Measurements from ENCODE around the gene DDX4. TPM values are rescaled to one million over a fixed set of nuclear protein-coding genes. Genes with fewer than 3 reads are reported as not detected.
"Not testable (repeated sequence)": the region's sequence is repeated elsewhere in the genome, so short reads cannot be mapped to it uniquely, and the experiment has no call there.

The DDX4 gene
- total RNA-seq, 1 donor from 2014 or later, result not detected

DNA sequence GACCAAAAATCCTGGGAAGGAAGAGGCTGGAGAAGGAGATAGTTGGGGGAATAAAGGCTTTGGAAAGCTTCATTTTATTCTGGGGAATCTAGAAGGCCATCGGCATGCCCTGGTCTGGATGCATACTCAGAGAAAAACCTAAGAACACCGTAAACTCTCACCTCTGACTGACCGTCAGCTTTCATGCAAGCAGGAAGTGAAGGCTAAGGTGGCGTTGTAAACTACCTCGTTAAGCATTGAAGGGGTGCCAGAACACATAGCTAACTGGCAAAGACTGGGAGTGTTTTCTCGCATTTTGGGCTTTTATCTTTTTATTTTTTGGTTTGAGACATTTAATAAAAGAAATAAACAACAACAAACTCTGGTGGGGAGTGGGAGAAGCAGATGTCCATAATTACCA, 23.1 kb upstream of the DDX4 start:
- DNase-seq (ENCODE audit: low spot score in 2 of 2, unreplicated experiment in 2 of 2), result no peak
- TF ChIP-seq, protein P1, sequence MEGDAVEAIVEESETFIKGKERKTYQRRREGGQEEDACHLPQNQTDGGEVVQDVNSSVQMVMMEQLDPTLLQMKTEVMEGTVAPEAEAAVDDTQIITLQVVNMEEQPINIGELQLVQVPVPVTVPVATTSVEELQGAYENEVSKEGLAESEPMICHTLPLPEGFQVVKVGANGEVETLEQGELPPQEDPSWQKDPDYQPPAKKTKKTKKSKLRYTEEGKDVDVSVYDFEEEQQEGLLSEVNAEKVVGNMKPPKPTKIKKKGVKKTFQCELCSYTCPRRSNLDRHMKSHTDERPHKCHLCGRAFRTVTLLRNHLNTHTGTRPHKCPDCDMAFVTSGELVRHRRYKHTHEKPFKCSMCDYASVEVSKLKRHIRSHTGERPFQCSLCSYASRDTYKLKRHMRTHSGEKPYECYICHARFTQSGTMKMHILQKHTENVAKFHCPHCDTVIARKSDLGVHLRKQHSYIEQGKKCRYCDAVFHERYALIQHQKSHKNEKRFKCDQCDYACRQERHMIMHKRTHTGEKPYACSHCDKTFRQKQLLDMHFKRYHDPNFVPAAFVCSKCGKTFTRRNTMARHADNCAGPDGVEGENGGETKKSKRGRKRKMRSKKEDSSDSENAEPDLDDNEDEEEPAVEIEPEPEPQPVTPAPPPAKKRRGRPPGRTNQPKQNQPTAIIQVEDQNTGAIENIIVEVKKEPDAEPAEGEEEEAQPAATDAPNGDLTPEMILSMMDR (IDR thresholded peaks at IDR 0.05; ENCODE audit: unreplicated experiment), result no peak
- Mint-ChIP-seq H3K27me3 (ENCODE audit: low read depth) (no peaks in the 10 kb centered on the region), H3K36me3 (peaks cover 29% of the 10 kb centered on the region), H3K27ac (peak overlapping the region; percentile 96), H3K4me1 (peaks cover 27% of the 10 kb centered on the region), H3K9me3 (peaks cover 40% of the 10 kb centered on the region), H3K4me3 (no peak overlapping the region)

DNA sequence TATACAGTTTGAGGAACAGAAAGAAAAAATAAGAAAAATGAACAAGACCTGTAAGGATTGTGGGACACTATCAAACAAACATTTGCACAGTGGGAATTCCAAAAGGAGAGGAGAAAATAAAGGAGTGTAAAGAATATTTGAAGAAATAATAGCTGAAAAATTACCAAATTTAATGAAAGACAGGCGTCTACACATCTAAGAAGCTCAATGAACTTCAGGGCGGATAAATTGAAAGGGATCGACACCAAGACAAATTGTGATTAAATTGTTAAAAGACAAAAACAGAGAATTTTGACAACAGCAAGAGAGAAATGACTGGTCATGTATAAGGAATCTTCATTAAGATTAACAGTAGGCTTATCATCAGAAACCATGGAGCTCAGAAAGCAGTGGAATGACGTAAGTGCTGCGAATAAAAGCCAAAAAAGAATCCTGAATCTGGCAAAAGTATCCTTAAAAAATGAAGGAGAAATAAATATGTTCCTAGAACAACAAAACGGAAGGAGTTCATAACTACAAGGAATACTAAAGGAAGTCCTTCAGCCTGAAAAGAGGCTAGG, 22.3 kb upstream of the DDX4 start:
- Mint-ChIP-seq H3K4me3 (no peak overlapping the region), H3K27me3 (ENCODE audit: low read depth) (no peaks in the 10 kb centered on the region), H3K4me1 (peaks cover 27% of the 10 kb centered on the region), H3K9me3 (peaks cover 40% of the 10 kb centered on the region), H3K27ac (no peak overlapping the region), H3K36me3 (peaks cover 29% of the 10 kb centered on the region)
- TF ChIP-seq, protein P1 (IDR thresholded peaks at IDR 0.05; ENCODE audit: unreplicated experiment), result no peak
- DNase-seq (ENCODE audit: low spot score in 2 of 2, unreplicated experiment in 2 of 2), result no peak

DNA sequence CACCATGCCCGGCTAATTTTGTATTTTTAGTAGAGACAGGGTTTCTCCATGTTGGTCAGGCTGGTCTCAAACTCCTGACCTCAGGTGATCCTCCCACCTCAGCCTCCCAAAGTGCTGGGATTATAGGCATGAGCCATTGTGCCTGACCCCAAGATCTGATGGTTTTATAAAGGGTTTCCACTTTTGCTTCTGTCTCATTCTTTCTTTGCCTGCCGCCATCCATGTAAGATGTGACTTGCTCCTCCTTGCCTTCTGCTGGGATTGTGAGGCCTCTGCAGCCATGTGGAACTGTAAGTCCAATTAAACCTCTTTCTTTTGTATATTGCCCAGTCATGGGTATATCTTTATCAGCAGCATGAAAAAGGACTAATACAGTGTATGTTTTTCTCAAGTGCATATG, 18.8 kb upstream of the DDX4 start:
- peaks cover 40% of the 10 kb centered on the region for H3K9me3 Mint-ChIP-seq
- peaks cover 29% of the 10 kb centered on the region for H3K36me3 Mint-ChIP-seq
- not testable (repeated sequence) for H3K4me1 Mint-ChIP-seq; DNase-seq (ENCODE audit: low spot score in 2 of 2, unreplicated experiment in 2 of 2); H3K4me3 Mint-ChIP-seq; H3K27me3 Mint-ChIP-seq (ENCODE audit: low read depth); H3K27ac Mint-ChIP-seq

DNA sequence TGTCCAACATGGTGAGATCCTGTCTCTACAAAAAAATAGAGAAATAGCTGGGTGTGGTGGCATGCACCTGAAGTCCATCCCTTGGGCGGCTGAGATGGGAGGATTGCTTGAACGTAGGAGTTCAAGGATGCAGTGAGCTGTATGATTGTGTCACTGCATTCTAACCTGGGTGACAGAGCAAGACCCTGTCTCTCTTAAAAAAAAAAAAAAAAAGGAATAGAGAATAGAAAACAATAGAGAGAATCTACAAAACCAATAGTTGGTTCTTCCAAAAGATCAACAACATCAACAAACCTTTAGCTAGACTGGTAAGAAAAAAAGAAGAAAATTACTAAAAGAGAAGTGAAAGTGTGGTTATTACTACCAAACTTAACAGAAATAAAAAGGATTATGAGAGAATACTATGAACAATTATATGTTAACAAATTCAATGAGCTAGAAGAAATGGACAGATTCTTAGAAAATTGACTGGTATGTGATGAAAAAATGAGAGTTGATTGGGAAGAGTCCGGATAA, 17.6 kb upstream of the DDX4 start:
- Mint-ChIP-seq H3K9me3 (peaks cover 31% of the 10 kb centered on the region), H3K36me3 (peaks cover 22% of the 10 kb centered on the region), H3K27ac (no peak overlapping the region), H3K4me1 (no peaks in the 10 kb centered on the region), H3K27me3 (ENCODE audit: low read depth) (no peaks in the 10 kb centered on the region), H3K4me3 (no peak overlapping the region)
- TF ChIP-seq, protein P1 (IDR thresholded peaks at IDR 0.05; ENCODE audit: unreplicated experiment), result no peak
- no peak for DNase-seq (ENCODE audit: low spot score in 2 of 2, unreplicated experiment in 2 of 2)

DNA sequence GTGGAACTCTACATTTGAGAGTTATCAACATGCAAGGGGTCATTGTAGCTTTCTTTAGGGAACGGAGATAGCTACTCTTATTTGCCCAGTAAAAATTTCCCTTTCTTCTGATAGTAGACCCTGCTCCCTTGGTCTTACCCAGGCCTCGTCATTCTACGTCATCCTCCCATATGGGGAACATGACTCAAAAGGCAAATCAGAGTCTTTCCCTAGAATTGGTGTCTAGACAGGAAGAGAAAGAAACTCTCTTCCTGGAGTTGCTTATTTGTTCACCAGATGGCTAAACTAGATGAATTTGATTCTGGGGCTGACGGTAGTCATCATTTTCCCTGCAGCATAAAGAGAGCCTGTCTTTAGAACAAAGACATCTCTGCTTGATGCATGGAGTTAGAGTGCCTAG, 13.6 kb upstream of the DDX4 start:
- H3K4me3 Mint-ChIP-seq, result no peak overlapping the region
- no peak overlapping the region for H3K27ac Mint-ChIP-seq
- TF ChIP-seq, protein P1 (IDR thresholded peaks at IDR 0.05; ENCODE audit: unreplicated experiment), result no peak
- H3K9me3 Mint-ChIP-seq, result peaks cover 2% of the 10 kb centered on the region
- H3K36me3 Mint-ChIP-seq, result peaks cover under 1% of the 10 kb centered on the region
- no peak for DNase-seq (ENCODE audit: low spot score in 2 of 2, unreplicated experiment in 2 of 2)
- H3K27me3 Mint-ChIP-seq (ENCODE audit: low read depth), result no peaks in the 10 kb centered on the region
- no peaks in the 10 kb centered on the region for H3K4me1 Mint-ChIP-seq

DNA sequence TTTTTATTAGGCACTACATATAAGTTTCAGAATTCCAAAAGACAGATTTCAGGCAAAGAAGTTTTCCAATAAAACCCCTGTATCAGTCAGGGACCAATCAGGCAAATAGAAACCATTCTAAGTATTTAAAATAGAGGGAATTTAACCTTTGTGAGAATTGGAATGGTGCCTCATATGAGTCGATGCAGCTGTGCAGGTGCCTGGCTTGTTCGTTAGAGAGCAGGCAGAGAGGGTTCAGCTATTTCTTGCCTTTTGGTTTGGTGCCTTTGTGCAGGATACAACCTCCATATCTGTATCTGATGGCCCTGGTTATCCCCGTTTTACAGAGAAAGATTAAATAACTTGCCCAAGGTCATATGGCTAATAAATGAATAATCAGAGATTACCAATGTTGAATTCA, 6.0 kb upstream of the DDX4 start:
- Mint-ChIP-seq H3K4me3 (no peak overlapping the region), H3K4me1 (no peaks in the 10 kb centered on the region), H3K36me3 (no peaks in the 10 kb centered on the region), H3K27ac (no peak overlapping the region), H3K9me3 (no peaks in the 10 kb centered on the region), H3K27me3 (ENCODE audit: low read depth) (no peaks in the 10 kb centered on the region)
- DNase-seq (ENCODE audit: low spot score in 2 of 2, unreplicated experiment in 2 of 2), result no peak
- TF ChIP-seq, protein P1 (IDR thresholded peaks at IDR 0.05; ENCODE audit: unreplicated experiment), result no peak
